GM19438 (cell line): ENCODE data around the gene TEX29.

Source experiments
- ATAC-seq: cut with Tn5 transposase; IDR thresholded peaks from one replicate; pipeline ENCODE4 v1.9.1; 2021; ENCODE audit warnings: low read depth; ENCODE audit not compliant: unreplicated experiment

TEX29 gene

GRCh38 chr13:111289251-111289650 is 31.2 kb upstream of the TEX29 start:
- ATAC-seq, result no peak

- ATAC-seq, result no peak
Observed at GRCh38 chr13:111291908-111292307, 28.5 kb upstream of the TEX29 start.

- no peak for ATAC-seq
Observed at GRCh38 chr13:111292710-111293485, 27.5 kb upstream of the TEX29 start.

DNA sequence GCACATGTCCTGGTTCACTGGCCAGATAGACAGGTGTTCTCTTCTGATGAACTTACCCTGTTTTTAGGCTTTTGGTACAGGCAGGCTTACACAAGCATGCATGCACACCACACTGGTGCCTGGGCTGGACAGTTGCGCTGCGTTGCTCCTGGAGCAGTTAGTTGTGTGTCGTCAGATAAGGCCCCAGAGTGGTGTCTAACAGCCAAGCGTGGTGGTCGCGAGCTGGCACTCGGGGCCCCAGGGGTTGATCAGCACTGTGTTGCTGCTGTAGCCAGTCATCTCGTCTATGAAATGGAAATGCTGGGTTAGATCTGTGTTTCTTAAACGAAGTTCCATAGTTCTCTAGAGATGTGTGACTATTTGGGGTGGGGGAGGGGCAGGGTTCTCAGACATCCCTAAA is 24.6 kb upstream of the TEX29 start:
- no peak for ATAC-seq

GRCh38 chr13:111296417-111296816 is 24.0 kb upstream of the TEX29 start:
- no peak for ATAC-seq

DNA sequence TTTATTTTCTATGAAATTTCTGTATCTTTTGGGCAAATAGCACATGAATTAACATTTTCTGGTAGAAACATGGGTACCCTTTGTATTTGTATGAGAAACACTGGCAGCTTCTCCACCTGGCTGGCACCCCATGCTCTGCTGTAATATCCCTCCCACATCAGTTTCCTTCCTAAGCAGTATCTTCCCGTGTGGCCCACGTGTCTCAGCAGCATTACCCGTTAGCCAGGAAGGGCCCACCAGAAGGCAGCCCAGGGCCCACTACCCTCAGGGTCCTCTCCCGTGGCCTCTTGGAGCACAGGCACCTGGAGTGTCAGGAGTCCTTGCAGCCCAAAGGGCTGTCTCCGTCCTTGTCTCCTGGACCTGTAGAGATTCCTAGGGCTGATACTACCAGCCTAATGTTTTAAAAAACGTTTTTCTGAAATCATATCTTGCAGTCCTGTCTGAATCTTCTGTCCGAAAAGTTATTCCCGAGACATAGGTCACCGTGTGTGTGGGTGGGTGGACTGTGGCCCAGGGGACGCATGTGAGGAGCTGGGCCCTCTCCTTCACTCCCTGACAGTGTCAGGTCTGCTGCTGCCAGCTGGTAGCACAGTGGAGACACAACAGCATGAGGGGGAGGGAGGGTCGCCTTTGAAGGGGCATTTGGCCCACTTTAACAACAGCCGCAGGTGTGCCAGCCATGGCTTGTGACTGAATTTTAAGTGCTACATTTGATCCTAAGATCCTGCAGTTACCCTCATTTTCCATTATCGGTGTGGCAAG is 22.0 kb upstream of the TEX29 start:
- ATAC-seq, result no peak

DNA sequence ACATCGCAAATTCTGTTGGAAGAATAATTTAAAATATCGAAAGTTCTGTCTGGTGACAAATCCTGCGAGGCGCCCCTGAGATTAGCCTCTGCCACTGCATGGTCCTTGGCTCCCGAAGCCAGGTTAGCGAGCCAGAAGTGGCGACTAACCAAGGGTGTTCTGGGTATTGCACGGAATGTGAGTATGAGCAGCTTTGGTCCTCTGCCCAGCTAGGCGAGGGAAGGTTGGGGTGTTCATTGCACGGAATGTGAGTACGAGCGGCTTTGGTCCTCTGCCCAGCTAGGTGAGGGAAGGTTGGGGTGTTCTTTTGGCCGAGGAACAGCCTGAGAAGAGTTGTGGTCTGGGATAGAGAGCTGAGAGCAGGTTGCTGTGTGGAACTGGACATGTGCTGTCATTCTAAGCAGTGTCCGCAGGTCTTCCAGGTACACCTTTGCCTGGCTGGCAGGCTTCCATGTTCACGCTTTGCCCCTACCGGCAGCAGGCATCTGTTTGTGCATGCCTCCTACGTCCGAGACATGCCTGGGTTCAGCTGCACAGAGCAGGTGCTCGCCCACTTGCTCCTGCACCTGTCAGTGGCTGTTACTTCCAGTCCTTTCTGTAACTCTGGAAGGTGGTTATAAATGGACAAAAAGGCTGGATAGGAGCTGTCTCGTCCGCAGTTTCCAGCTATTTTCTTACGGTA is 18.3 kb upstream of the TEX29 start:
- ATAC-seq, result no peak

DNA sequence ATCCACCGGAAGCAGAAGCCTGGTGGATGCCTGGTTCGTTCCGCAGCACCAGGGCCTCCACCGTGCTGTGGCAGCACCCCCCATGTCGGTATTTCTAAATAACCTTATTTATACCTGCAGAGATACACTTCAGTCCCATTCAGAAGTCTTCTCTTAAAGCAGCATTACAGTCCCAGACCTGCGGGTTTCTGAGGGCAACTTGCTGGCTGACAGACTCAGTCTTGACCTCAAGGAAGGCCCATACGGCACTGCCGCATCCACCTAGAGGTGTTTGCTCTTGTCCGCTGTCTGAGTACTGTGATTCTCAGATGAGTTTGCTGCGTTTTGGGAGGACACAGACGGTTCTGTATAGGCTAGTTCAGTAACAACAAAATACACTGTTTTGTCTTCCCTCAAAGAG is 16.9 kb upstream of the TEX29 start:
- ATAC-seq, result no peak

DNA sequence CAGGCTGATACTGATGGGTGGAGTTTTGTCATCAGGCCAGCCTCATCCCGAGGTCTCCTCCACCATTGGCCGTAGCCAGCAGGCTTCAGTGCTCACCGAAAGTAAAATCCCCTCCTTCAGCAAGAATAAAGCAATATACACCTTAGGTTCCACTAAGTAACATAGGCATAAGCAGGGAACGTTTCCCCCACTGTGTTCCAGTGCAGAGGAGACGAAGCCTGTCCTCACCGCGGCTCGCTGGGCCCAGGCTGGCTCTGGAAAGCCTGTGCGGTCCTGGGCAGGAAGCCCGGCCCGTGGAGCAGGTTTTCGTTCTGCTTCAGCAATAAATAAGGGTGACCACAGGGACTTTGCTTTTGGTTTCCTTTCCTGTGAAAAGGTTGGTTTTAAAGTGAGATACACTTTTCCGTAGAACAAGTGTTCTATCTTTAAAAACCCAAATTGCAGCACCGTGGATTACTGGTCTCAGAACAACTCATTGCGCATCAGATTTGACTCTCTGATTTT is 16.3 kb upstream of the TEX29 start:
- ATAC-seq, result peak; percentile 98

DNA sequence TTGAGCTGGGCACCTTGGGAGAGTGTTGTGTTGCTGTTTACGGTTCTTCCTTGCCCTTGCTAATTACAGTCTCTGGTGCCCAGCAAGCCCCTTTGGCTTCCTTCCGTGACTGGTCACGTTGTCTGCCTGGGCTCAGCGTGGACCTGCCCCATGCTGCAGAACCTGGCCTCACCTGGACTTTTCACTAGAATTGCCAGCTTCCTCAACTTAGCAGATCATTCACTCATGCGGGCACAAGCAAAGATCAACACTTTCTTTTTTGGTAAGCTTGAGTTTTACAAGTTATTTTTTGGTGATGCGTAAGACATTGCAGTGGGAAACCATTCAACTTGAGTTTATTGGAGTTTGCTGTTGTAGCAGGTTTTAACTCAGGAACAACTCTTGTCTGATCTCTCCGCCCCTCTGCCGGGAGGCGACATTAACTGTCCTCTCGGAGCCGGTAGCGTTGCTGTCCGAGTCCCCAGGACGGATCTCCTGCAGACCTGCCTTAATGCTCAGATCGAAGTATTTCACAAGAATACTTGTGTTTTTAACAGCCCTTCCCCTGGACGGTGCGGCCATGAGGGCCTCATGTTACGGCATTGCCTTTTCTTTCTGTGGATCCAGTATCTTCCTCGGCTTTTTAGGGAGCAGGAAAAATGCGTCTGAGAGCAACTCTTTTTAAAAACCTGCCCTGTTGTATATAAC is 15.7 kb upstream of the TEX29 start:
- ATAC-seq, result no peak

DNA sequence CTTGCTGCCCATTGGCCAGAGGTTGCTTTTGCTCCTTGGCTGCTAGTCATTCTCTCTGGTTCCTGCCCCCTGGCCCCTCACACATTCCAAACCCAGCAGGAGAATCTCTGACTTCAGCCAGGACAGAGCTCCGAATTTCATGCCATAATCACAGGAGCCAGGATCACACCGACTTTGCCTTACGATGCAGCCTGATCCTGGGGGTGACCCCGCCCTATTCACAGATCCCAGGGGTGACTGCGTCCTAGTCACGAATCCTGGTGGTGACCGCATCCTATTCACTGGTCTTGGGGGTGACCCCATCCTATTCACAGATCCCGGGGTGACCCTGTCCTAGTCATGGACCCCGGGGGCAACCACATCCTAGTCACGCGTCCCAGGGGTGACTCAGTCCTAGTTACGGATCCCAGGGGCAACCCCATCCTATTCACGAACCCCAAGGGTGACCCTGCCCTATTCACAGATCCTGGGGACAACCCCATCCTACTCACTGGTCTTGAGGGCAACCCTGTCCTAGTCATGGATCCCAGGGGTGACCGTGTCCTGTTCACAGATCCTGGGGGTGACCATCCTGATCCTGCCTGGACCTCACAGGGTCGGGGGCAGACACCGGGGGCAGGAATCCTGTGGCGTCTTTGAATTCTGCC is 7.4 kb upstream of the TEX29 start:
- no peak for ATAC-seq

- ATAC-seq, result no peak
Observed at GRCh38 chr13:111313911-111314425, 6.5 kb upstream of the TEX29 start.

- ATAC-seq, result no peak
Observed at GRCh38 chr13:111314852-111315251, 5.6 kb upstream of the TEX29 start.

GRCh38 chr13:111315347-111315995 is 5.0 kb upstream of the TEX29 start:
- ATAC-seq, result no peak

- ATAC-seq, result no peak
Observed at GRCh38 chr13:111316161-111316730, 4.2 kb upstream of the TEX29 start.

- ATAC-seq, result no peak
Observed at GRCh38 chr13:111317042-111317550, 3.3 kb upstream of the TEX29 start.

DNA sequence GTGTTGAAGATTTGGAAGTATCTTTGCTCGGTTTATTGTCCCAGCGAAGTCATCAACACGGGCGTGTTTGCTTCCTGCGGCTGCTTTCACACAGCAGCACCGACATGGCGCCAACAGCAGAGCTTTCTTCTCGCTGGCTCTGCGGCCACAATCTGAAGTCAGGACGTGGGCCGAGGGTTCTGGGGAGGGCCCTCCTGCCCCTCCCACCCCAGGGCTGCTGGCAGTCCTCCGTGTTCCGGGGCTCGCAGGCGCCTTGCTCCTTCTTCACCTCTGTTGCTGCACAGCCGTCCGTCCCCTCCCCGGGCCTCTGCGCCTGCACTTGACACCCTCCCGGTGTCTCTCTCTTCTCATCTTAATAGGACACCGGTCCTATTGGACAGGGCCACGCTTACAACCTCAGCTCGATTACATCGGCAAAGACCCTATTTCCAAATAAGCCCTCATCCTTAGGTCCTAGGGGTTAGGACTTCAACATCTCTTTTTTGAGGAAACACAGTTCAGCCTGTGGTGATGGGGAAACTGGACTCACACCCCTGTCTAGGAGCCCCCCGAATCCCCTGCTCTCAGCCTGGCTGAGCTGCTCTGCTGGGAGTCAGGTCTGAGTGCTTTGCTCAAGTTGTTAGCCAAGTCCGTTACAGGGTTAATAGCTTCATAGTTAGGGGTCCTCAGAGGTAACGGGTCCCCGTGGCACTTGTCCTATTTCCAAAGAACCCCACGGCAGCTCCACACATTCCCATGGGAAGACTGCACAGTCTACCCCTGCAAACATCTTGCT is 2.7 kb upstream of the TEX29 start:
- ATAC-seq, result no peak

DNA sequence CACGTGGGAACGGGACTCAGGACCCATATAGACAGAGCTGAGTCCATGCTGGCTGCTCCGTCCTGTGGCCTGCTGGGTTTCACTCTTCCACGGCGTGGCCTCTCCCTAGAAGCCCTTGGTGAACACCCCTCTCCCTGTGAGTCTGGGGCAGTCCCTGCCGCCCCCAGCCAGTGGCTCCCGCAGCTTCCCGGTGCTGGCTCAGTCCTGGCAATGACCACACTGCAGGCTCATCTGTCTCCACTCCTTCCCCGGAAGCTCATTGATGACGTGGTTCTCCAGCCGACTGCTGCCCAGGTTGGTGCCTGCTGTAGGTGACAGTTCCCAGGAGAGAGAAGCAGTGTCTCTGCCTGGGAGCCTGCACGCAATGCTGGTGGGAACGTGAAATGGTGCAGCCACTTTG is 2.1 kb upstream of the TEX29 start:
- no peak for ATAC-seq
